Peyer's patch (tissue), 4 donors: ENCODE results near the gene EIF4A2. TPM values are rescaled to one million over a fixed set of nuclear protein-coding genes. Genes with fewer than 3 reads are reported as not detected.

Experiments
- DNase-seq, 3 donors: peaks; one replicate each; pipeline ENCODE4 v3.0.0-alpha.2; 2017 to 2019
- H3K27ac ChIP-seq, 4 donors: fragments of 200-600 bp; sonication (generic); one replicate each; pipeline ENCODE4 v1.5.1; 2016 to 2019
- H3K27me3 ChIP-seq, 2 donors: fragments of 200-600 bp; sonication (generic); one replicate each; pipeline ENCODE4 v1.5.1; 2019
- H3K36me3 ChIP-seq, 3 donors: fragments of 200-600 bp; sonication (generic); one replicate each; pipeline ENCODE4 v1.5.1; 2016 to 2019
- H3K4me1 ChIP-seq, 4 donors: fragments of 200-600 bp; sonication (generic); one replicate each; pipeline ENCODE4 v1.5.1; 2016 to 2019
- H3K4me3 ChIP-seq, 4 donors: fragments of 200-600 bp; sonication (generic); 1 replicate in 3 of 4; 2 replicates in 1 of 4; pipeline ENCODE4 v1.5.1; 2016 to 2019; ENCODE audit warnings: mild to moderate bottlenecking in 1 of 4
- H3K9me3 ChIP-seq, 4 donors: fragments of 200-600 bp; sonication (generic); one replicate each; pipeline ENCODE4 v1.5.1; 2016 to 2019; ENCODE audit warnings: mild to moderate bottlenecking in 1 of 4
- POLR2A ChIP-seq, 2 donors: fragments of 450-650 bp; IDR thresholded peaks; one replicate each; pipeline ENCODE4 v1.5.1; 2017; ENCODE audit warnings: antibody characterized with exemption in 2 of 2, mild to moderate bottlenecking in 2 of 2, moderate library complexity in 2 of 2
- total RNA-seq, 4 donors: library from RNA; depleted of rRNA; stranded (reverse); fragments of >200 nt; gene quantifications; one replicate each; pipeline ENCODE4 v1.1.0, GENCODE V29; 2016
- TF ChIP-seq, protein P1 (sequence below), 6 experiments: fragments of 450-650 bp in 4 of 6; fragments of 200-600 bp in 2 of 6; sonication (generic) in 1 of 6; IDR thresholded peaks; one replicate each; pipeline ENCODE4 v1.5.1; 2017 to 2019; ENCODE audit warnings: antibody characterized with exemption in 6 of 6, mild to moderate bottlenecking in 3 of 6, moderate library complexity in 1 of 6

Gene EIF4A2
- total RNA-seq, 4 donors from 2014 or later = 218 to 408 (median 262) TPM

DNA sequence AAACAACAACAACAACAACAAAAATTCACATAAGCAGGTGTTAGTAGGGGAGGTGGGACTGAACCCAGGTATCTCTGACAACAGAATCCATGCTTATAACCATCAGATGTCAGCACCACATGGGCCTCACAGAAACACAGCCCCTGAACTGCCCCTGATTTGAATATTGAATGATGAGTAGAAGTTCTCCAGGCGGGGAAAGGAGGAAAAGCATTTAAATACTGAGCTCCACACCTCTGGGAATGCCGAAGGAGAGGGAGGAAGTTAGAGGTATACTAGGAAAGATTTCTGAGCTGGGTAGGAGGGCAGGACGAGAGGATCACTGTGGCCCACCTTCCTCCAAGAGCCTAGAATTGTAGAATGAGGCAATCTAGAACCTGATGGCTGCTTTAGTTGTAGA is 31.9 kb upstream of the EIF4A2 start:
- Histone ChIP-seq H3K9me3 (no peaks in the 10 kb centered on the region), H3K27me3 (no peaks in the 10 kb centered on the region), H3K27ac (peak overlapping the region in 1 of 4 donors; percentile 31), H3K36me3 (no peaks in the 10 kb centered on the region), H3K4me3 (no peak overlapping the region), H3K4me1 (no peaks in the 10 kb centered on the region)
- no peak for TF ChIP-seq POLR2A (IDR thresholded peaks at IDR 0.05)
- TF ChIP-seq, protein P1, sequence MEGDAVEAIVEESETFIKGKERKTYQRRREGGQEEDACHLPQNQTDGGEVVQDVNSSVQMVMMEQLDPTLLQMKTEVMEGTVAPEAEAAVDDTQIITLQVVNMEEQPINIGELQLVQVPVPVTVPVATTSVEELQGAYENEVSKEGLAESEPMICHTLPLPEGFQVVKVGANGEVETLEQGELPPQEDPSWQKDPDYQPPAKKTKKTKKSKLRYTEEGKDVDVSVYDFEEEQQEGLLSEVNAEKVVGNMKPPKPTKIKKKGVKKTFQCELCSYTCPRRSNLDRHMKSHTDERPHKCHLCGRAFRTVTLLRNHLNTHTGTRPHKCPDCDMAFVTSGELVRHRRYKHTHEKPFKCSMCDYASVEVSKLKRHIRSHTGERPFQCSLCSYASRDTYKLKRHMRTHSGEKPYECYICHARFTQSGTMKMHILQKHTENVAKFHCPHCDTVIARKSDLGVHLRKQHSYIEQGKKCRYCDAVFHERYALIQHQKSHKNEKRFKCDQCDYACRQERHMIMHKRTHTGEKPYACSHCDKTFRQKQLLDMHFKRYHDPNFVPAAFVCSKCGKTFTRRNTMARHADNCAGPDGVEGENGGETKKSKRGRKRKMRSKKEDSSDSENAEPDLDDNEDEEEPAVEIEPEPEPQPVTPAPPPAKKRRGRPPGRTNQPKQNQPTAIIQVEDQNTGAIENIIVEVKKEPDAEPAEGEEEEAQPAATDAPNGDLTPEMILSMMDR (IDR thresholded peaks at IDR 0.05) = no peak
- no peak for DNase-seq

DNA sequence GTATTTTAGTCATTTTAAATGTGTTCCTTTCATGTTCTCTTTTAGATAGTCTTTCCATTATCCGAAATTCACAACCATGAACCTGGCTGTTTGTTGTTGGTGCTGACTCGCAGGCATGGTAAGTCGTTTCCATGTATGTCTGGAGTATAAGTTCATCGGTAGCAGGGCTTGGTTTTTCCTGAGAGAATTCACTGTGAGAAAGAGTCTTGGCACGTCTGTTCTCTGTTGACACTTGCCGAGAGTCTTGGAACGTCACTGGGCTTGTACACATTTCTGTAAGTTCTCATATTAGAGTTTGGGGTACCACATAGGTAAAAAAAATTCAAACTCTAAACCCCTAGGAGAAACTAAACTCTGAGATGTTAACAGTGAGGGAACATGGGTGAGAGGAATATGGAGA is 29.4 kb upstream of the EIF4A2 start:
- Histone ChIP-seq H3K4me3 (no peak overlapping the region), H3K4me1 (no peaks in the 10 kb centered on the region), H3K27me3 (no peaks in the 10 kb centered on the region), H3K36me3 (no peaks in the 10 kb centered on the region), H3K9me3 (no peaks in the 10 kb centered on the region), H3K27ac (no peak overlapping the region)
- DNase-seq = no peak
- TF ChIP-seq POLR2A (IDR thresholded peaks at IDR 0.05) = no peak
- TF ChIP-seq, protein P1 (IDR thresholded peaks at IDR 0.05) = no peak

DNA sequence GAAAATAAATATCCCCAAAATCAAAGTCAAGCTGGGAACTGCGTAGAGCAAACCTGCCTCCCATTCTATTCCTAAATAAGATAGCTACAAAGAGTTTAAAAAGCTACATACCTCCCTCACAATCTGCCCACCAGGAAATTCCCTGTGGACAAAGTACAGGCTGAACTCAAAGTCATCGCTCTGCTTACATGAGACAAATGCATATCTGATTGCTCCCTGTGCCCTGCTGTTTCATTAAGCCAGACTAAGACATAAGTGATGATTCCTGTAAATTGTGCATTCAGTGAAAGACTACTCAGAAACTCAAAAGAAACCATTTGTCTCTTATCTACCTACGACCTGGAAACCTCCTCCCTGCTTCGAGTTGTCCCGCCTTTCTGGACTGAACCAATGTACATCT is 28.5 kb upstream of the EIF4A2 start:
- no peak overlapping the region for H3K27ac ChIP-seq
- H3K27me3 ChIP-seq = no peaks in the 10 kb centered on the region
- TF ChIP-seq, protein P1 (IDR thresholded peaks at IDR 0.05) = no peak
- TF ChIP-seq POLR2A (IDR thresholded peaks at IDR 0.05) = no peak

DNA sequence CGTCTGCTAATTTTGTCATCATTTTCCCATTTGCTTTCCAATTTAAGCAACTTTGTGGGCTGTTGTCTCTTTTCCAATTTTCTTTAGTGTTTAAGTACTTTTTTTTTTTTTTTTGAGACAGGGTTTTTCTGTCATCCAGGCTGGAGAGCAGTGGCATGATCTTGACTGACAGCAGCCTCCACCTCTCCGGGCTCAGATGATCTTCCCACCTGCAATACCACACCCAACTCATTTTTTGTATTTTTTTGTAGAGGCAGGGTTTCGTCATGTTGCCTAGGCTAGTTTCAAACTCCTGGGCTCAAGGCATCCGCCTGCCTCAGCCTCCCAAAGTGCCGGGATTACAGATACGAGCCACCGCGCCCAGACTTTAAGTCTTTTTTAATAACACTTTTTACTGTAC is 26.2 kb upstream of the EIF4A2 start:
- no peaks in the 10 kb centered on the region for H3K9me3 ChIP-seq
- TF ChIP-seq, protein P1 (IDR thresholded peaks at IDR 0.05) = no peak
- no peak for TF ChIP-seq POLR2A (IDR thresholded peaks at IDR 0.05)
- H3K4me1 ChIP-seq = no peaks in the 10 kb centered on the region
- H3K4me3 ChIP-seq = no peak overlapping the region
- H3K36me3 ChIP-seq = no peaks in the 10 kb centered on the region
- no peak for DNase-seq
- H3K27me3 ChIP-seq = no peaks in the 10 kb centered on the region
- no peak overlapping the region for H3K27ac ChIP-seq

More for the DNA sequence above, 28.5 kb upstream of the EIF4A2 start:
- no peaks in the 10 kb centered on the region for H3K4me1 ChIP-seq
- H3K4me3 ChIP-seq = no peak overlapping the region
- H3K9me3 ChIP-seq = no peaks in the 10 kb centered on the region
- H3K36me3 ChIP-seq = no peaks in the 10 kb centered on the region
- no peak for DNase-seq

DNA sequence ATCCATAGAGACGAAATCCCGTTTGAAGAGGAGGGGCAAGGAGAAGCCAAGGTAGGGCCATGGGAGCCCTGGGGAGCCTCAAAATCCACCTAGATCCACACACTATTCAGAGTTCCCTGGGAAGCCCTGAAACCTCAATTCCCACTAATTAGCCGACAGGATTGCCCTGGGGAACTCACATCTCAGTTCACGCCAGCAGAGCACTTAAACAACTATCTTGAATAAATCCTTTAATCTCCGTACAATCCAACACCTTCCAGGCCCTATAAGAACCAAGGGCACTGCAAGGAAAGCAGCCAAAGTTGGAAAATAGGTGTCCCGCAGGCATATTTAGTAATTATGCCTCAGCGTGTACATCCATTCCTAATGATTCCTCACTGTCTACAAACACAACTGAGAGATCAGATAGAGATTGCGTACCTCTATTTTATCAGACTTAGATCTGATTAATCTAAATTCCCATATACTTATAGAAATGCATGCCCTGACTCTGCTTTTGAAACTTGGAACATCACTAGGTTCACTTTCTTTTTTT is 25.6 kb upstream of the EIF4A2 start:
- no peak for DNase-seq
- Histone ChIP-seq H3K4me3 (no peak overlapping the region), H3K36me3 (no peaks in the 10 kb centered on the region), H3K27me3 (no peaks in the 10 kb centered on the region), H3K4me1 (no peaks in the 10 kb centered on the region), H3K9me3 (no peaks in the 10 kb centered on the region), H3K27ac (no peak overlapping the region)
- no peak for TF ChIP-seq POLR2A (IDR thresholded peaks at IDR 0.05)
- TF ChIP-seq, protein P1 (IDR thresholded peaks at IDR 0.05) = no peak
